ENCODE measurements around the gene BAK1. TPM values are rescaled to one million over a fixed set of nuclear protein-coding genes. Genes with fewer than 3 reads are reported as not detected.
A peak's percentile ranks its signal among the peaks of the same experiment; 100 is the strongest.

The BAK1 gene
- total and polyA plus RNA-seq, 2 of the 13 experiments (the other 11 are each of a cell fraction or from before 2014, with no cell fraction given) = 15.0 to 23.8 TPM

DNA sequence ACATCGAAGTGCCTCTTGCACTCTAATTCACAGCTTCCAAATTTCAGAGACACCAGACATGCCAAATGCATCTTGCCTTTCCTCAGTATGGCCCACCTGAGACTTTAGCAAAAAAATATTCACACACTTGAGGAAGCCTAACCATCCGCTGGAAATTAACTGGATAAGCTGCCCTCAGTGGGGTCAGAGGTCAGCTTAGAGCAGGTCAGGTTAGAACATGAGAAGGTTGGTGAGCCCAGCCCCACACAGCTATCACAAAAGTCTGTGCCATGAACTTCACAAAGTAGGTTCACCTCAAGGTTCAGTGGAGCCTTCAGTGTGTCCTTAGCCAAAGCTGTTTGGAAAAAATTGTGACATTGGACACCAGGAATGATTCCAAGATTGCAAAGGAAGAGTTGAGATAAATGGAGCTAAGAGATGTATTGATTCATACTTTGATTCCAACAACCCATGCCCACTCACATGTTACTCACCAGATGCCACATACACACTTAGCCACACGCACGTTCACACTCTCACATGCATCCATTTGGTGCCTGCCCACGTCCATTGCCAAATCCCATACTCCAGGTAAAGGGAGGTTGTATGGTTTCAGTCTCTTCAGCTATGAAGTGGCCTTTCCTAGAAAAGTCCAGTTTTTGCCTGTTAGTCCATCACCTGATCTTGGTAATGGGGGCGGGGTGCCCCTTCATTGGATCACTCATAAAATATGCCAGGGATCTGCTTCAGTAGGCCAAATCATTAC is 11.1 kb downstream of the BAK1 start:
- 80% methylated on average over 6 of the region's 6 CpGs for WGBS (ENCODE audit: low lambda C conversion rate)
- no peak overlapping the region for H3K27ac ChIP-seq (ENCODE audit: extremely low read length, insufficient read depth, low read length)
- intact Hi-C loops (cut with micrococcal nuclease; ENCODE audit: unreplicated experiment) (no loop called here), in situ Hi-C loops (cut with HindIII; ENCODE audit: extremely low pct_ligation_motif_present, low pct_unique_long_range_greater_than_20kb) (no loop called here)
- no TSS peak for BruUV-seq (replicated peaks)
- H4K20me1 ChIP-seq (ENCODE audit: insufficient read depth, low read length) = no peaks in the 10 kb centered on the region
- ATAC-seq (no peak), FAIRE-seq (no peak), DNase-seq (ENCODE audit: low spot score) (no peak)
- TF ChIP-seq, protein P1, sequence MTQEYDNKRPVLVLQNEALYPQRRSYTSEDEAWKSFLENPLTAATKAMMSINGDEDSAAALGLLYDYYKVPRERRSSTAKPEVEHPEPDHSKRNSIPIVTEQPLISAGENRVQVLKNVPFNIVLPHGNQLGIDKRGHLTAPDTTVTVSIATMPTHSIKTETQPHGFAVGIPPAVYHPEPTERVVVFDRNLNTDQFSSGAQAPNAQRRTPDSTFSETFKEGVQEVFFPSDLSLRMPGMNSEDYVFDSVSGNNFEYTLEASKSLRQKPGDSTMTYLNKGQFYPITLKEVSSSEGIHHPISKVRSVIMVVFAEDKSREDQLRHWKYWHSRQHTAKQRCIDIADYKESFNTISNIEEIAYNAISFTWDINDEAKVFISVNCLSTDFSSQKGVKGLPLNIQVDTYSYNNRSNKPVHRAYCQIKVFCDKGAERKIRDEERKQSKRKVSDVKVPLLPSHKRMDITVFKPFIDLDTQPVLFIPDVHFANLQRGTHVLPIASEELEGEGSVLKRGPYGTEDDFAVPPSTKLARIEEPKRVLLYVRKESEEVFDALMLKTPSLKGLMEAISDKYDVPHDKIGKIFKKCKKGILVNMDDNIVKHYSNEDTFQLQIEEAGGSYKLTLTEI (CRISPR knock-in tag; conservative IDR thresholded peaks at IDR 0.05) = no peak
- TF ChIP-seq NR2F6 (IDR thresholded peaks at IDR 0.05) (peak; percentile 24; the same call in 1 of the 2 replicates), NR2F6 (CRISPR knock-in tag; IDR thresholded peaks at IDR 0.05) (no peak), SOX13 (IDR thresholded peaks at IDR 0.05) (no peak), SOX13 (CRISPR knock-in tag; conservative IDR thresholded peaks at IDR 0.05 in 1 of 2, IDR thresholded peaks at IDR 0.05 in 1 of 2) (no peak)
- TF ChIP-seq, protein P2, sequence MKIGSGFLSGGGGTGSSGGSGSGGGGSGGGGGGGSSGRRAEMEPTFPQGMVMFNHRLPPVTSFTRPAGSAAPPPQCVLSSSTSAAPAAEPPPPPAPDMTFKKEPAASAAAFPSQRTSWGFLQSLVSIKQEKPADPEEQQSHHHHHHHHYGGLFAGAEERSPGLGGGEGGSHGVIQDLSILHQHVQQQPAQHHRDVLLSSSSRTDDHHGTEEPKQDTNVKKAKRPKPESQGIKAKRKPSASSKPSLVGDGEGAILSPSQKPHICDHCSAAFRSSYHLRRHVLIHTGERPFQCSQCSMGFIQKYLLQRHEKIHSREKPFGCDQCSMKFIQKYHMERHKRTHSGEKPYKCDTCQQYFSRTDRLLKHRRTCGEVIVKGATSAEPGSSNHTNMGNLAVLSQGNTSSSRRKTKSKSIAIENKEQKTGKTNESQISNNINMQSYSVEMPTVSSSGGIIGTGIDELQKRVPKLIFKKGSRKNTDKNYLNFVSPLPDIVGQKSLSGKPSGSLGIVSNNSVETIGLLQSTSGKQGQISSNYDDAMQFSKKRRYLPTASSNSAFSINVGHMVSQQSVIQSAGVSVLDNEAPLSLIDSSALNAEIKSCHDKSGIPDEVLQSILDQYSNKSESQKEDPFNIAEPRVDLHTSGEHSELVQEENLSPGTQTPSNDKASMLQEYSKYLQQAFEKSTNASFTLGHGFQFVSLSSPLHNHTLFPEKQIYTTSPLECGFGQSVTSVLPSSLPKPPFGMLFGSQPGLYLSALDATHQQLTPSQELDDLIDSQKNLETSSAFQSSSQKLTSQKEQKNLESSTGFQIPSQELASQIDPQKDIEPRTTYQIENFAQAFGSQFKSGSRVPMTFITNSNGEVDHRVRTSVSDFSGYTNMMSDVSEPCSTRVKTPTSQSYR (CRISPR knock-in tag; IDR thresholded peaks at IDR 0.05; ENCODE audit: borderline replicate concordance) = no peak
- no peak overlapping the region for H3K9ac ChIP-seq (ENCODE audit: insufficient read depth, low read depth, low read length)
- no peak overlapping the region for H3K4me3 ChIP-seq (replicated peaks in 1 of 3; ENCODE audit: insufficient read depth in 1 of 3, low read depth in 2 of 3, low read length in 3 of 3)
- H3K27me3 ChIP-seq (ENCODE audit: control insufficient read depth in 1 of 2, insufficient read depth in 2 of 2, low read length in 2 of 2) = no peaks in the 10 kb centered on the region
- no peaks in the 10 kb centered on the region for H3K79me2 ChIP-seq (ENCODE audit: insufficient read depth, low read length)
- CTCF ChIA-PET (ENCODE audit: low intra/inter-chr PET ratio, low total read pairs) = no interaction called here
- no peak overlapping the region for H3K4me2 ChIP-seq (ENCODE audit: low read depth, low read length)
- no peaks in the 10 kb centered on the region for H3K9me3 ChIP-seq (ENCODE audit: low read length)
- peaks cover 0 to 4% of the 10 kb centered on the region in 2 experiments; a peak in 3 of 5 replicates for H3K36me3 ChIP-seq (replicated peaks in 1 of 2; ENCODE audit: control insufficient read depth in 1 of 2, insufficient read depth in 2 of 2, low read length in 2 of 2)
- H2AFZ ChIP-seq (ENCODE audit: low read length) = no peak overlapping the region
- POLR2A ChIA-PET = no interaction called here
- H3K4me1 ChIP-seq (ENCODE audit: insufficient read depth, low read length) = peaks cover 18% of the 10 kb centered on the region

Data from HepG2 (cell line).